Fibroblast of the conjunctiva (primary cell): ENCODE measurements around the gene GTF2F1.
"Not testable (repeated sequence)": the region's sequence is repeated elsewhere in the genome, so short reads cannot be mapped to it uniquely, and the experiment has no call there.

Experiments used
- DNase-seq: peaks from one replicate; pipeline ENCODE4 v3.0.0-alpha.2; 2010; ENCODE audit warnings: low read depth

The GTF2F1 gene

GRCh38 chr19:6393074-6393982, at the start of gene GTF2F1:
GTF2F1 (minus strand) TSS chr19:6393164; CDS start chr19:6392995, 169 bp downstream.
- DNase-seq: peak; percentile 95

DNA sequence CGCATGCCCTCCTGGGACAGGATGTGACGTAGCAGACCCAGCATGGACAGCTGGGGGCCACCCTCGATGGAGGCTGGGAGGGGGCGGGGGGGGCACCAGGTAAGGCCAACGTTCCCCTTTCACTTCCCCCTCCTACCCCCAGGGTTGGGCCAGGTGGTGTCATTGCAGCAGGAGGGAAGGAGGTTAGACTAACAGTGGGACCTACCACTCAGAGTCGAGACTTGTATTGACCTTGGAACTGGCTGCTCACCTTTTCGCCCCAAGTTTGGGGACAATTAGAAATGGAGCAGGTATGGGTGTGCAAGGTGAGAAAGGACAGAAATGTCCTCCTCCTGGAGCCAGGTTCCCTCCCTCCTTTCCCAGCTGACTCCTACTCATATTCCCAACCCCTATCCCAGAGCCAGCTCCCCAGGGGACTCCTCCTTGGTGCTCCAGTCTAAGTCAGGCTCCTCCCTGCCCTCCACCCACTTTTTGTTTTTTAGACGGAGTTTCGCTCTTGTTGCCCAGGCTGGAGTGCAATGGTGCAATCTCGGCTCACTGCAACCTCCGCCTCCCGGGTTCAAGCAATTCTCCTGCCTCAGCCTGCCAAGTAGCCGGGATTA, 49.2 kb upstream of the GTF2F1 start:
- no peak for DNase-seq

DNA sequence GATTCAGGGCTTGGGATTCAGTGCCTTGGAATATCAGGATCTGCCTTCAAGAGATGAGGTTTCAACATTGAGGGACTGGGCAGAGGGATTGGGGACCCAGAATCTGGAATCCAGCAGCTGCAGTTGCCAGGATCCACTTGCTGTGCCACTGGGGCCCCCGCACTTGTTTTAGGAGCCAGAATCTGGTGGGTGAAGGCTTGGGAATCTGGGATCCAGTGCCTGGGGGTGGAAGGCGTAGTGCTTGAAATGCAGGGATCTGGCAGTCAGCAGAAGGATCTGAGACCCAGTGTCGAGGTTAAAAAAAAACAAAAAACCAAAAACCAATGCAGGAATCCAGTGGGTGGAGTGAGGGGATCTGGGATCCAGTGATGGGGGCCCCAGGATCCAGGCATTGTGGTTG, 47.9 kb upstream of the GTF2F1 start:
- no peak for DNase-seq

DNA sequence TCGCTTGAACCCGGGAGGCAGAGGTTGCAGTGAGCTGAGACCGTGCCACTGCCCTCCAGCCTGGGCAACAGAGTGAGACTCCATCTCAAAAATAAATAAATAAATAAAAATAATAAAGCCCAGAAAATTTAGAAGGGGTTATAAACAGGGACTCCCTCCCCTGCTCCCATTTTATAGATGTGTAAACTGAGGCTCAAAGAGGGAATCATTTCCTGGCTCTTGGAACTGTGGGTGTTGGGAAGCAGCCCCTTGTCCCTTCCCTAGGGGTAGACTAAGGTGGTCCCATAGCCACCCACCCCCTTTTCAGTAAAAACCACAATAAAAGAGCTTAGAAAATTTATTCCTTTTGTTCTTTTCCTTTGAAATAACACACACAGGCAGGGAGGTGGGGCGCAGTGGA, 46.8 kb upstream of the GTF2F1 start:
- no peak for DNase-seq

DNA sequence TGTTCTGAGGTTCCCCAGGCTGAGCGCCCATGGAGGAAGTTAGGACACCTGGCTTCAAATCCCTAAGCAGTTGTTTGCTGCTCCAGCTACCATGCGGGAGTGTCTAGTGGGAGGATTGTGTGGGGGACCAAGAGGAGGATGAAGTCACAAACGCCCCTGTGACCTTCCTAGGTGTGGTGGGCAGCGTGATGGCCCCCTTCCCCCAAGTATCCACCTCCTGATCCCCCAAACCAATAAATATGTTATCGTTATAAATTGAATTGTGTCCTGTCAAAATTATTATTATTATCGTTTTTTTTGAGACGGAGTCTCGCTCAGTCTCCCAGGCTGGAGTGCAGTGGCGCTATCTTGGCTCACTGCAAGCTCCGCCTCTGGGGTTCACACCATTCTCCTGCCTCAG, 40.7 kb upstream of the GTF2F1 start, which contains the start of gene SLC25A41:
SLC25A41 (minus strand) TSS at position 101 of the 400 bp plus-strand sequence; CDS start at position 31, 70 bp downstream.
- no peak for DNase-seq

DNA sequence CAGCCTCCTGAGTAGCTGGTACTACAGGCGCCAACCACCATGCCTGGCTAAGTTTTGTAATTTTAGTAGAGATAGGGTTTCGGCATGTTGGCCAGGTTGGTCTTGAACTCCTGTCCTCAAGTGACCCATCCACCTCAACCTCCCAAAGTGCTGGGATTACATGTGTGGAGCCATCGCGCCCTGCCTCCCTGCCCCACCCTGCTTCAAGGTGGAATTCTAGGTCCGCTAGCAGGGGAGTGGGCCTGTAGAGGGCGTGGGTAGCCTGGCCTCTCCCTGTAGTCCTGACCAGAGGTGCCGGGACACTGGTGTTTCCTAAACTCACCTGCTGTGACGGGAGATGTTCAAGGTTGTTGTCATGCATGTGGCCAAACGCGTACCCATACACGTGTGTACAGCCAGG, 40.2 kb upstream of the GTF2F1 start:
- no peak for DNase-seq

GRCh38 chr19:6431891-6432290, 38.9 kb upstream of the GTF2F1 start:
- DNase-seq: no peak

GRCh38 chr19:6429419-6430221, 36.7 kb upstream of the GTF2F1 start:
- no peak for DNase-seq

GRCh38 chr19:6428692-6429418, 35.9 kb upstream of the GTF2F1 start:
- DNase-seq: not testable (repeated sequence)

DNA sequence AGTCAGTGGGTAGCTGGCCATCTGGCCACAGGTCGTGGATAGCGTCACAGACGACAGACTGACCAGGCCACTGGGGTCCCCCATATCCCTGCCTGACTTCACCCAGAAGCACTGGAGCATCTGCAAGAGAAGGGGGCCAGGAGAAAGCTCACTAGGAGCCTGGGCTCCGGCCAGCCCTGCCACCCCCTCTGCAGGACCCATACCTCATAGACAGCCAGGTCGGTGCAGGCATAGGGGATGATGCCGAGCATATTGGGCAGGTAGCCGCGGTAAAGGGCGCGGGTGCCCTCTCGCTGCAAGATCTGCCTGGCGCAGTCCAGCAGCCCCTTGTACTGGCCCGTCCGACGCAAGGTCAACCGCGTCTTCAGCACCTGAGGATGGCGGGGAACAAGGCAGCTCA, 34.2 kb upstream of the GTF2F1 start:
- no peak for DNase-seq

GRCh38 chr19:6425732-6426620, 33.0 kb upstream of the GTF2F1 start:
- DNase-seq: no peak

DNA sequence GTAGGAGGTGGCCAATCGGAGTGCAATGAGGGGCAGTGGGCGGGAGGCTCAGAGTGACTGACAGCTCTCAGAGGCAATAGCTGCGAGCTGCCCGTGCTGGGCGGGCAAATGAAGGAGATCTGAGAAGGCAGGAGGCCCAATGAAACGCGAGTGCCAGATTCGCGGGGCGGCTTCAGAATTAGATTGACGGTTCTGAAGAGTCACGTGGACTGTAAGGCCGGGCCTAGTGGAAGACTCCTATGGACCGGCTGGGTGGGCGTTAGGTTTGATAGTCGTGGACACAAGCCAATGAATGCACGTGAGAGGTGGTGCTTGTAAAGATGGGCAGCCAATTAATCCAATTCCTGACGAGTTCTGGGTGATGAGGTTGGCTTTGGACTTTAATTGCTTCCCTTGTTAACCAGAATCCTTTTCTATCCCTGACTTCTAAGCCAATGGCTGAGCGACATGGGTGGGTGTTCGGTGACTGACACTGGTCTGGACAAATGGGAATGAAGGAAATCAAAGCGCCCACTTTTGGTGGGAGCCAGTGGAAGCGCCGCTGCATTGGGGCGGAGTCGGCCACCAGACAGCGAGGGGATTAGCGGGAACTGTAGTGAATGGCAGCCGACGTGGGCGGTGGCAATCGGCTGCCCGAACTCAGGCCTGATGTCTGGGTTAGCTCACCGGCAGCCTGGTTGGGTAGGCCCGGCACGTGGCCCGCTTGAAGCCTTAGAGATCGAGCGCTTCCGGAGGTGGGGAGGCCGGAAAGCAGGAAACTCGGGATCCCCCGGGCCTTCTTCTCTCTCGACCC, 32.2 kb upstream of the GTF2F1 start:
- DNase-seq: peak; percentile 100

GRCh38 chr19:6424195-6424938, 31.4 kb upstream of the GTF2F1 start, which contains the start of gene KHSRP:
KHSRP (minus strand) TSS chr19:6424811; CDS start chr19:6424701, 110 bp downstream.
- no peak for DNase-seq

GRCh38 chr19:6423499-6424194, 30.7 kb upstream of the GTF2F1 start:
- DNase-seq: peak; percentile 20

DNA sequence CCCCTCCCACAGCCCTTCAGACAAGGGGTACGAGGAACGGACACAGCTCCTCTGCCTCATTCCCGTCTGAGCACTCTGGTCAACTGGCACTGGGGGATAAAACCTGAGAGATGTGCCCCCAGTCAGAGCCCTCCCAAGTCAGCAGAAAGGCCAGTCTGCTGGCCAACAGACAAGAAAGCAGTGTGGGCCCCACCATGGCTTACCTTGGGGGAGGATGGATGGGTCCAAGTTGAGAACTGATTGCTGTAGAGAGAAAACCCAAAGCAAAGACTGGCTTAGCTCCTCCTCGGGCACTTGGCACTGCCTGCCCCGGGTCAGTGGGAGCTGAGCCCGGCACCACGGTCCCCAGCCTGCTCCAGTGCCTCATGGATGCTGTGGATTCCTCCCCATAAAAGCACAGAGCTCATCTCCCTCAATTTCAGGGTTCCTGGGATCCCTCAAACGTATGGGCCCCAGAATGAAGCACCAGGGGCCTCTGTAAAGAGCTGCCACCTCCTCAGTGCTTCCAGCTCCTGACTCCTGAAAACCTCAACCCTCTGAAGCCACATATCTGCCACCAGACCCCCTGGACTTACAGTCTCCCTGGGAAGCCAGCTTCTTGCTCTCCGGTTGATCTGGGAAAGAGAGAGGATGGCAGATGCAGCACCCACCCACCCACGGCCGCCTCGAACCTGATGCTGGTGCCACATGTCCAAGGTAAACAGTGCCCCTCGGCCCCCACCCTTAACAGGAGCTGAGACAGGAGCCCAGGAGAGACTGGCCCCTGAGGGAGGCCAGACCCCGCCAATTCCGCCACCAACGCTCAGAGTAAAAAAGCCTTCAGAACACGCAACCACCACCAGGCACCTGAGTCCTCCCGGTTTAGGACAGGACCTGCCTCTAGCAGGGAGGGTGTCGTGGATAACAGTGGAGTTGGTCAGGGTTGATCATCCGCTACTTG, 28.4 kb upstream of the GTF2F1 start:
- DNase-seq: no peak

DNA sequence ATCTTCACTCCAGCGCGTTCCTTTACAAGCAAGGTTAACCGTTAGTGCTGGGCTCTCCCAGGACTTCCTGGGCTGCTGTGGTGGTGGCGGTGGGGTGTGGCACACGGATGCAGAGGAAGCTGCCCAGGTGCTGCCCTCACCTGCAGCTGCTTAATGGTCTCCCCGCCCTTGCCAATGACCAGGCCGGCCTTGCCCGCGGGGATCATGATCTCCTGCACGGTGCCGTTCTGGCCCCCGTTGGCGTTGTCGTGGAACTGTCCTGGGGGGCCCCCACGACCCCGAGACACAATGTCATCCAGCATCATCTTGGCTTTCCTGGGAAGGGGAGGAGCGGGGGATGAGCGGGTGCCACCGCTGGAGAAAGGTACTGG, 25.6 kb upstream of the GTF2F1 start:
- no peak for DNase-seq
